ENCODE measurements around the gene DYNC1I2.

The DYNC1I2 gene

DNA sequence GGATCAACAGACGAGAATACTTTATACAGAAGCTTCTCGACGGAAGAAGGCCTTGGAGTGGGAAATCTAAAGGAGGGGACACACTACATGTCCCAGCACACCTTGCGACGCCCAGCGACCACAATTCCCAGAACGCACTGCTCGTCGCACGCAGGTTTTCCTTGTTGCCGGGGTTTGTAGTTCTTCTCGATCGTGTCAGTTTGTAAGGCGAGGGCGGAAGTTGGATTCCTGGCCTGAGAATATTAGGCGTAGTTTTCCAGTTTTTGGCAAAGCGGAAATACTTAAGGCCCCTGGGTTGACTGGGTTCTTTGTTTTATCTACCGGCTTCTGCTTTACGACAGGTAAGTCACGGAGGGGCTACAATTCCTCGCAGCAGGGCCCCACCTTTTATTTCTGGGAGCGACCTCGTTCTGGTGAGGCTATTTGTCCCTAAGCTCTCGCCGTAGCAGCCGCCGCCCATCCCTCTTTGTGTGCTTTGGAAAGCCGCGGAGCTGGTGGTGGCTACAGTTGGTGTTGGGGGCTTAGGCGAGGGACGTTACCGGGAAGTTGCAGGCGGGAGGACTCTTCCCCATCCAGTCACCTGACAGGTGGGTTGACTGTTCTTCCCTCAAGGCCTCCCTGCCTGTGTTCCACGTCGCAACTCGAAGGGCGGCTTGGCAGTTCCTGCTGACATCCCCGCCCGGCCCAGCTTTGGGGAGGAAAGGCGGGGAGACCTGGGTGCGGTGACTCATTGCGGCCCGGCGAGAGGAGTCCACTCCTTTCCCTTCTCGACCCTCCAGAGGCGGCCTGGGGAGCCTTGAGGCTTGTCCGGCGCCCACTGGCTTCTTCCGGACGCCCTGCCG is at the start of gene DYNC1I2:
DYNC1I2 (plus strand) TSS at position 183 of the 842 bp plus-strand sequence. CDS start 2,687 bp downstream, outside the sequence.
- Histone ChIP-seq H3K27ac (peak within 1 kb of the TSS; percentile 17; the same call in 1 of the 2 replicates), H3K79me2 (ENCODE audit: insufficient read depth, low read depth) (peaks cover 23% of the 10 kb centered on the region; the same call in 1 of the 2 replicates), H3K4me1 (ENCODE audit: low read depth, poor library complexity, severe bottlenecking) (peaks cover 20% of the 10 kb centered on the region), H4K20me1 (ENCODE audit: insufficient read depth) (no peaks in the 10 kb centered on the region), H3K4me3 (IDR thresholded peaks at IDR 0.05; ENCODE audit: insufficient read depth, low read depth, low read length) (peak within 1 kb of the TSS; percentile 93), H3K27me3 (ENCODE audit: insufficient read depth, low read depth) (no peaks in the 10 kb centered on the region), H3K36me3 (ENCODE audit: insufficient read depth) (no peaks in the 10 kb centered on the region), H3K9ac (peak within 1 kb of the TSS; percentile 42; the same call in 1 of the 2 replicates), H2AFZ (ENCODE audit: low read depth) (peak within 1 kb of the TSS; percentile 62), H3K4me2 (peak within 1 kb of the TSS; percentile 84)
- TF ChIP-seq, protein P1, sequence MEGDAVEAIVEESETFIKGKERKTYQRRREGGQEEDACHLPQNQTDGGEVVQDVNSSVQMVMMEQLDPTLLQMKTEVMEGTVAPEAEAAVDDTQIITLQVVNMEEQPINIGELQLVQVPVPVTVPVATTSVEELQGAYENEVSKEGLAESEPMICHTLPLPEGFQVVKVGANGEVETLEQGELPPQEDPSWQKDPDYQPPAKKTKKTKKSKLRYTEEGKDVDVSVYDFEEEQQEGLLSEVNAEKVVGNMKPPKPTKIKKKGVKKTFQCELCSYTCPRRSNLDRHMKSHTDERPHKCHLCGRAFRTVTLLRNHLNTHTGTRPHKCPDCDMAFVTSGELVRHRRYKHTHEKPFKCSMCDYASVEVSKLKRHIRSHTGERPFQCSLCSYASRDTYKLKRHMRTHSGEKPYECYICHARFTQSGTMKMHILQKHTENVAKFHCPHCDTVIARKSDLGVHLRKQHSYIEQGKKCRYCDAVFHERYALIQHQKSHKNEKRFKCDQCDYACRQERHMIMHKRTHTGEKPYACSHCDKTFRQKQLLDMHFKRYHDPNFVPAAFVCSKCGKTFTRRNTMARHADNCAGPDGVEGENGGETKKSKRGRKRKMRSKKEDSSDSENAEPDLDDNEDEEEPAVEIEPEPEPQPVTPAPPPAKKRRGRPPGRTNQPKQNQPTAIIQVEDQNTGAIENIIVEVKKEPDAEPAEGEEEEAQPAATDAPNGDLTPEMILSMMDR (conservative IDR thresholded peaks at IDR 0.05; ENCODE audit: low read depth, low read length), result no peak

DNA sequence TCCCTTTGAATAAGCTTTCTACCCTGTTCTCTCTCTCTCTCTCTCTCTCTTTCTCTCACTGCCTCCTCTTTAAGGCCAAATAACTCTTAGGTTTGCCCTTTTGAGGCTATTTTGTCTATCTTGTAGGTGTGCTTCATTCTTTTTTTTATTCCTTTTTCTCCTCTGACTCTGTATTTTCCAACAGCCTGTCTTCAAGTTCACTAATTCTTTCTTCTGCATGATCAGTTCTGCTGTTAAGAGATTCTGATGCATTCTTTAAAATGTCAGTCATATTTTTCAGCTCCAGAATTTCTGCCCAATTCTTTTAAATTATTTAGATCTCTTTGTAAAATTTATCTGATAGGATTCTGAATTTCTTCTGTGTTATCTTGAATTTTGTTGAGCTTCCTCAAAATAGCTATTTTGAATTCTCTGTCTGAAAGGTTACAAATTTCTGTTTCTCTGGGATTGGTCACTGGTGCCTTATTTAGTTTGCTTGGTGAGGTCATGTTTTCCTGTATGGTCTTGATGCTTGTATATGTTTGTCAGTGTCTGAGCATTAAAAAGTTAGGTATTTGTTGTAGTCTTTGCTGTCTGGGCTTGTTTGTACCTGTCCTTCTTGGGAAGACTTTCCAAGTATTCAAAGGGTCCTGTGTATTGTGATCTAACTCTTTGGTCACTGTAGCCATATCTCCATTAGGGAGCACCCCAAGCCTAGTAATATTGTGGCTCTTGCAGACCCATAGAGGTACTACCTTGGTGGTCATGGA is 35.4 kb upstream of the DYNC1I2 start:
- Histone ChIP-seq H3K79me2 (ENCODE audit: insufficient read depth, low read depth) (no peaks in the 10 kb centered on the region), H3K4me3 (IDR thresholded peaks at IDR 0.05; ENCODE audit: insufficient read depth, low read depth, low read length) (no peak overlapping the region), H3K4me2 (no peak overlapping the region), H2AFZ (ENCODE audit: low read depth) (no peak overlapping the region), H3K36me3 (ENCODE audit: insufficient read depth) (no peaks in the 10 kb centered on the region), H4K20me1 (ENCODE audit: insufficient read depth) (no peaks in the 10 kb centered on the region), H3K4me1 (ENCODE audit: low read depth, poor library complexity, severe bottlenecking) (no peaks in the 10 kb centered on the region), H3K27ac (no peak overlapping the region), H3K27me3 (ENCODE audit: insufficient read depth, low read depth) (no peaks in the 10 kb centered on the region), H3K9ac (no peak overlapping the region)
- TF ChIP-seq, protein P1 (conservative IDR thresholded peaks at IDR 0.05; ENCODE audit: low read depth, low read length), result no peak

DNA sequence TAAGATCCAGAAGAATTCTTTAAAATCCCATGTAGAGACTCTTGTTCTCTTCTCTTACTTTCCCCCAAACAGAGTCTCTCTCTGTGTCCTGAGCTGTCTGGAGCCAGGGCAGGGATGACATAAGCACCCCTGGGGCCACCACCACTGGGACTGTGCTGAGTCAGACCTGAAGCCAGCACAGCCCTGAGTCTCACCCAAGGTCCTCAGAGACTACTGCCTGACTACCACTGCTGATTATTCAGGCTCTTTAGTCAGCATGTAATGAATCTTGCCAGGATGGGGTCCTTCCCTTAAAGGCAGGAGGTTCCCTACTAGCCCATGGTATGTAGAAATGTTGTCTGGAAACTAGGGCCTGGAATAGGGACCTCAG is 34.9 kb upstream of the DYNC1I2 start:
- Histone ChIP-seq H3K4me1 (ENCODE audit: low read depth, poor library complexity, severe bottlenecking) (no peaks in the 10 kb centered on the region), H3K79me2 (ENCODE audit: insufficient read depth, low read depth) (no peaks in the 10 kb centered on the region), H3K27me3 (ENCODE audit: insufficient read depth, low read depth) (no peaks in the 10 kb centered on the region), H3K4me3 (IDR thresholded peaks at IDR 0.05; ENCODE audit: insufficient read depth, low read depth, low read length) (no peak overlapping the region), H2AFZ (ENCODE audit: low read depth) (no peak overlapping the region), H3K9ac (no peak overlapping the region), H3K36me3 (ENCODE audit: insufficient read depth) (no peaks in the 10 kb centered on the region), H3K27ac (no peak overlapping the region), H3K4me2 (no peak overlapping the region), H4K20me1 (ENCODE audit: insufficient read depth) (no peaks in the 10 kb centered on the region)
- TF ChIP-seq, protein P1 (conservative IDR thresholded peaks at IDR 0.05; ENCODE audit: low read depth, low read length), result no peak

DNA sequence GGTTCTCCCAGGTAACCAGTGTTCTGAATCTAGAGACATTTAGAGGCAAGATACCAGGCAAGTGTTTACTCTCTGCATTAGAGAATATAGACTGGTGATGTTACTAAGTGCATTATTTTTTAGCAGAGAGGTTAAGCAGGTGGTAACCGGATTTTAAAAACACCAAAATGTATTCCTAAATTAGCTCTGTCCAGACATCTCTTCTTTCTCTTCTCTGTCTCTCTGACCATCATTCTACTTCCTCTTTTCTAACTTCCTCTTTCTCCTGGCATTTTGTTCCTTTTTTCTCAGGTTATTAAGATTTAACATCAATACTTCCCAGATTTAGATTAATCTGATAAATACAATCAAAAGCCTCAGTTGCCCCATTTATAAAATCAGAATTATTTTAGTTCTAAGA is 31.7 kb upstream of the DYNC1I2 start:
- H3K27ac ChIP-seq, result no peak overlapping the region
- no peaks in the 10 kb centered on the region for H3K27me3 ChIP-seq (ENCODE audit: insufficient read depth, low read depth)
- H3K4me1 ChIP-seq (ENCODE audit: low read depth, poor library complexity, severe bottlenecking), result no peaks in the 10 kb centered on the region
- H3K4me2 ChIP-seq, result no peak overlapping the region
- TF ChIP-seq, protein P1 (conservative IDR thresholded peaks at IDR 0.05; ENCODE audit: low read depth, low read length), result no peak
- H3K79me2 ChIP-seq (ENCODE audit: insufficient read depth, low read depth), result no peaks in the 10 kb centered on the region
- H3K9ac ChIP-seq, result no peak overlapping the region
- H3K4me3 ChIP-seq (IDR thresholded peaks at IDR 0.05; ENCODE audit: insufficient read depth, low read depth, low read length), result no peak overlapping the region
- no peak overlapping the region for H2AFZ ChIP-seq (ENCODE audit: low read depth)
- H4K20me1 ChIP-seq (ENCODE audit: insufficient read depth), result no peaks in the 10 kb centered on the region
- no peaks in the 10 kb centered on the region for H3K36me3 ChIP-seq (ENCODE audit: insufficient read depth)
